Subcutaneous preadipocyte (primary cell): ENCODE data around the gene BRD1. TPM values are rescaled to one million over a fixed set of nuclear protein-coding genes. Genes with fewer than 3 reads are reported as not detected.

Experiments used
- small RNA-seq: library from RNA; depleted of rRNA; stranded (forward); fragments of <200 nt; gene quantifications from one replicate; pipeline ENCODE3, GENCODE V24; 2012
- total RNA-seq: library from RNA; depleted of rRNA; stranded (reverse); fragments of >200 nt; gene quantifications from 2 replicates; pipeline ENCODE4 v1.2.3, GENCODE V29; 2012

The BRD1 gene
- total RNA-seq, result 20.2 and 25.0 TPM in 2 replicates

DNA sequence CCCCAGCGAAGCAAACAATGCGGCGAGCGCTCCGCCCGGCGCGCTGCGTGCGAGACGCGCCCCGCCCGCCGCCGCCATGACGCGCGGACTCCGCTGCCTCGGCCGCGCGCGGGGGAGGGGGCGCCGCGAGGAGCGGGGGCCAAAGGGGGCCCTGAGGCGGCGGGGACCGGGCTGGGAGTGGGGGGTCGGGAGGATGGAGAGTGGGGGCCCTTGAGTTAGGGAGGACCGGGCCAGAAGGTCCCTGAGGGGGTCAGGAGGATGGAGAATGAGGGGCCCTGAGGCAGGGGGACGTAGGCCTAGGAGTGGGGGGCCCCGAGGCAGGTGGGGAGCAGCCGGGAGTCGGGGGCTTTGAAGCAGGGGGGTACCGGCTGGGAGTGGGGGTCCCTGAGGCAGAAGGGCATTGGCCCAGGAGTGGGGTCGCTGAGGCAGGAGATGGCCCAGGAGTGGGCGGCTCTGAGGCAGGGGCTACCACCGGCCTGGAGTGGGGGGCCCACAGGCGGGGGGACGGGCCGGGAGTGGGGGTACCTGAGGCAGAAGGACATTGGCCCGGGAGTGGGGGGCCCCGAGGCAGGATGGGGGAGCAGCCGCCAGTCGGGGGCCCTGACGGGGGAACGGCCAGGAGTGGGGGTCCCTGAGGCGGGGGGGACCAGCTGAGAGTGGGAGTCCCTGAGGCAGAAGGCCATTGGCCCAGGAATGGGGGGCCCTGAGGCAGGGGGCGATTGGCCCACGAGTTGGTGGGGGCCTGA, at the start of gene BRD1:
Gene BRD1 (minus strand): TSS at position 21 of the 746 bp plus-strand sequence. CDS start 3,556 bp downstream, outside the sequence.

DNA sequence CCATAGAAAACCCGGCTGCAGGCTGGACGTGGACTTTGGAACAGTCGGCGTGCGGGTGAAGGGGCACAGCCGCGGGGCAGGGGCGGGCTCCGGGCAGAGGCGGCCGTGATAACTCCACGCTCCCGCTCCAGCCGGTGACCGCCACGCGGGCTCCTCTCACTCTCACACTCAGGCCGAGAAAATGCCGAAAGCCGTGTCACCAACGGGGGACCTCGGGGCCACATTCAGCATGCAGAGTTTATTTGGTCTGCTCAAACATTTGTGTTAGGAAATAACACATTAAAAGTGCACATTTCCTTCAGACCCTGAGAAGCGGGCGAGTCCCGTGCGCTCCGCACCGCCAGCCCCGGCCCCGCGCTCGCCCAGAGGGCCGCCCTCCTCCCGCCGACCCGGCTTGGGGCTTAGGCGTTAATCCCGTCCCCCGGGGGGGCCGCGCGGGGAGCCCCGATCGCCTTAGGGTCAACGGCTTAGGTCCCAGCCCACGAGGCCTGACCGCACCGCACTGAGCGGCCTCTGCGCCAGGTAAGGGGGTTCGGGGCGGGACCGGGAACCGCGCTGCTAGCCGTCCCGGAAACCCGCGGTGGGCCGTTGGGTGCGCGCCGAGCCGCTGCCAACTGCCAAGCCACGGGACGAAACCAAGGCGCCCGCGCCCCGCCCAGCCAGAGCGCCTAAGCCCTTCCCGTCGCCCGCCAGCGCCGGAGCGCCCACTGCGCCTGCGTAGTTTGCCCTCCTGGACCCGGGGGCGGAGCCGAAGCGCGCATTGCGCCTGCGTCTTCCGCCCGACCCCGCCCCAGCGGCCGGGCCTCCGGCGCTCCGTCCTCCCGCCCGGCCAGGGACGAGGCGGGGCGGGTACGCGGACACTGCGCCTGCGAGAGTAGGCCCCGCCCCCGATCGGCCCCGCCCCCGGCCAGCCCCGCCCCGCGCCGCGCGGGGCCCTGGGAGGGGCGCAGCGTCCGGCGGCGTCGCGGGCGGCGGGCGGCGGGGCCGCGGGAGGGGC, 25.5 kb upstream of the BRD1 start, which contains the start of gene ZBED4:
Gene ZBED4 (plus strand): TSS at position 947 of the 997 bp plus-strand sequence. CDS start 29,819 bp downstream, outside the sequence.

Small RNA genes lying within 50 kb of the gene (small RNA-seq; reads per million reads assigned to genes)
- gene AL117328.1, result not detected
- gene RF00017, result not detected

Other genes starting within 250 kb of the BRD1 start
- 8.5 and 13.5 TPM in 2 replicates for gene ZBED4, start 26.0 kb upstream of the BRD1 start, total RNA-seq
- gene ALG12, start 90.6 kb upstream of the BRD1 start, total RNA-seq, result 16.2 and 24.0 TPM in 2 replicates
- gene CRELD2, start 90.8 kb upstream of the BRD1 start, total RNA-seq, result 46.7 and 52.2 TPM in 2 replicates
- gene PIM3, start 132.9 kb upstream of the BRD1 start, total RNA-seq, result 30.5 and 35.4 TPM in 2 replicates
- gene IL17REL, start 184.9 kb upstream of the BRD1 start, total RNA-seq, result not detected in 2 replicates
- gene TTLL8, start 230.4 kb upstream of the BRD1 start, total RNA-seq, result not detected in 2 replicates